SH-SY5Y (cell line): ENCODE measurements around the gene FXR2.

Experiments
- GATA2 ChIP-seq: IDR thresholded peaks from 2 replicates; pipeline ENCODE4 v1.6.1; 2011; ENCODE audit warnings: mild to moderate bottlenecking, low read depth, low read length
- GATA3 ChIP-seq: IDR thresholded peaks from 2 replicates; pipeline ENCODE4 v1.6.1; 2011; ENCODE audit warnings: low read depth, mild to moderate bottlenecking, low read length, moderate library complexity

GRCh38 chr17:7614425-7615264 is at the start of gene FXR2:
- TF ChIP-seq GATA3: no peak
- TF ChIP-seq GATA2: no peak
